ENCODE results near the gene FRAT2. TPM values are rescaled to one million over a fixed set of nuclear protein-coding genes. Genes with fewer than 3 reads are reported as not detected.
"Not testable (repeated sequence)": the region's sequence is repeated elsewhere in the genome, so short reads cannot be mapped to it uniquely, and the experiment has no call there.

The FRAT2 gene
- total RNA-seq, 2 donors from 2014 or later, result 7.1 to 8.7 TPM

GRCh38 chr10:97307866-97308780 is 26.4 kb downstream of the FRAT2 start:
- ATAC-seq (no peak), DNase-seq (ENCODE audit: low spot score) (no peak)
- Mint-ChIP-seq H3K27ac (no peak overlapping the region), H3K4me1 (ENCODE audit: low read depth in 2 of 2) (no peaks in the 10 kb centered on the region), H3K36me3 (no peaks in the 10 kb centered on the region), H3K9me3 (no peaks in the 10 kb centered on the region), H3K27me3 (no peaks in the 10 kb centered on the region), H3K4me3 (no peak overlapping the region)

GRCh38 chr10:97307441-97307840 is 27.1 kb downstream of the FRAT2 start:
- Mint-ChIP-seq H3K27me3 (no peaks in the 10 kb centered on the region), H3K4me1 (ENCODE audit: low read depth in 2 of 2) (no peaks in the 10 kb centered on the region), H3K36me3 (no peaks in the 10 kb centered on the region), H3K9me3 (no peaks in the 10 kb centered on the region), H3K4me3 (no peak overlapping the region), H3K27ac (no peak overlapping the region)
- DNase-seq (ENCODE audit: low spot score) (no peak), ATAC-seq (no peak)

GRCh38 chr10:97302088-97302791 is 32.3 kb downstream of the FRAT2 start:
- Mint-ChIP-seq H3K4me3 (no peak overlapping the region), H3K27me3 (peaks cover 0 to 2% of the 10 kb centered on the region in 2 donors), H3K4me1 (ENCODE audit: low read depth in 2 of 2) (no peaks in the 10 kb centered on the region), H3K27ac (no peak overlapping the region), H3K36me3 (no peaks in the 10 kb centered on the region), H3K9me3 (no peaks in the 10 kb centered on the region)
- DNase-seq (ENCODE audit: low spot score), result no peak
- peak in 1 of 2 donors; percentile 41 for ATAC-seq

GRCh38 chr10:97300980-97301379 is 33.5 kb downstream of the FRAT2 start:
- Mint-ChIP-seq H3K27ac (no peak overlapping the region), H3K4me1 (ENCODE audit: low read depth in 2 of 2) (no peaks in the 10 kb centered on the region), H3K27me3 (peaks cover 0 to 2% of the 10 kb centered on the region in 2 donors), H3K4me3 (no peak overlapping the region), H3K36me3 (no peaks in the 10 kb centered on the region), H3K9me3 (no peaks in the 10 kb centered on the region)
- ATAC-seq (no peak), DNase-seq (ENCODE audit: low spot score) (no peak)

- H3K27ac Mint-ChIP-seq, result no peak overlapping the region
Observed at GRCh38 chr10:97298223-97298571, 36.3 kb downstream of the FRAT2 start.

GRCh38 chr10:97297556-97298222 is 36.8 kb downstream of the FRAT2 start:
- Mint-ChIP-seq H3K36me3 (no peaks in the 10 kb centered on the region), H3K4me1 (ENCODE audit: low read depth in 2 of 2) (peaks cover 2 to 3% of the 10 kb centered on the region in 2 donors), H3K4me3 (no peak overlapping the region), H3K9me3 (no peaks in the 10 kb centered on the region), H3K27me3 (peaks cover 0 to 2% of the 10 kb centered on the region in 2 donors), H3K27ac (no peak overlapping the region)
- ATAC-seq (no peak), DNase-seq (ENCODE audit: low spot score) (no peak)

More at GRCh38 chr10:97298223-97298571, 36.3 kb downstream of the FRAT2 start:
- no peak overlapping the region for H3K4me3 Mint-ChIP-seq
- H3K4me1 Mint-ChIP-seq (ENCODE audit: low read depth in 2 of 2), result no peaks in the 10 kb centered on the region
- peaks cover 0 to 2% of the 10 kb centered on the region in 2 donors for H3K27me3 Mint-ChIP-seq
- H3K36me3 Mint-ChIP-seq, result no peaks in the 10 kb centered on the region
- ATAC-seq (no peak), DNase-seq (ENCODE audit: low spot score) (no peak)
- H3K9me3 Mint-ChIP-seq, result no peaks in the 10 kb centered on the region

GRCh38 chr10:97292862-97293198 is 41.7 kb downstream of the FRAT2 start:
- Mint-ChIP-seq H3K27me3 (peaks cover 0 to 2% of the 10 kb centered on the region in 2 donors), H3K9me3 (no peaks in the 10 kb centered on the region), H3K4me3 (peak overlapping the region; percentile 99), H3K27ac (peak overlapping the region; percentile 81 to 88), H3K4me1 (ENCODE audit: low read depth in 2 of 2) (peaks cover 13 to 22% of the 10 kb centered on the region in 2 donors), H3K36me3 (peaks cover 5% of the 10 kb centered on the region)
- no peak for DNase-seq (ENCODE audit: low spot score)
- ATAC-seq, result no peak

- peaks cover 13 to 22% of the 10 kb centered on the region in 2 donors for H3K4me1 Mint-ChIP-seq (ENCODE audit: low read depth in 2 of 2)
- H3K36me3 Mint-ChIP-seq, result peaks cover 5% of the 10 kb centered on the region
- H3K27me3 Mint-ChIP-seq, result no peaks in the 10 kb centered on the region
- ATAC-seq (peak; percentile 99), DNase-seq (ENCODE audit: low spot score) (peak; percentile 94)
- no peaks in the 10 kb centered on the region for H3K9me3 Mint-ChIP-seq
- peak within 1 kb of the TSS; percentile 99 for H3K4me3 Mint-ChIP-seq
- peak within 1 kb of the TSS; percentile 81 to 88 for H3K27ac Mint-ChIP-seq
Observed at GRCh38 chr10:97292097-97292861, 42.2 kb downstream of the FRAT2 start, which contains the start of gene ARHGAP19. ARHGAP19 (minus strand) TSS chr10:97292637; CDS start chr10:97292627, 10 bp downstream.

GRCh38 chr10:97291357-97292096 is 43.0 kb downstream of the FRAT2 start:
- no peaks in the 10 kb centered on the region for H3K27me3 Mint-ChIP-seq
- H3K4me3 Mint-ChIP-seq, result peak overlapping the region; percentile 99
- H3K36me3 Mint-ChIP-seq, result peaks cover 5% of the 10 kb centered on the region
- peak overlapping the region; percentile 81 to 88 for H3K27ac Mint-ChIP-seq
- DNase-seq (ENCODE audit: low spot score) (no peak), ATAC-seq (no peak)
- peaks cover 13 to 22% of the 10 kb centered on the region in 2 donors for H3K4me1 Mint-ChIP-seq (ENCODE audit: low read depth in 2 of 2)
- H3K9me3 Mint-ChIP-seq, result no peaks in the 10 kb centered on the region

GRCh38 chr10:97290576-97291356 is 43.8 kb downstream of the FRAT2 start:
- Mint-ChIP-seq H3K4me1 (ENCODE audit: low read depth in 2 of 2) (peaks cover 13 to 22% of the 10 kb centered on the region in 2 donors), H3K4me3 (peak overlapping the region; percentile 30), H3K27ac (peak overlapping the region in 1 of 2 donors; percentile 81)
- not testable (repeated sequence) for H3K9me3 Mint-ChIP-seq; H3K36me3 Mint-ChIP-seq; H3K27me3 Mint-ChIP-seq; DNase-seq (ENCODE audit: low spot score); ATAC-seq

- not testable (repeated sequence) for ATAC-seq, H3K27ac Mint-ChIP-seq, H3K4me3 Mint-ChIP-seq
Observed at GRCh38 chr10:97290076-97290475, 44.5 kb downstream of the FRAT2 start.

More at GRCh38 chr10:97290076-97290475, 44.5 kb downstream of the FRAT2 start:
- H3K36me3 Mint-ChIP-seq; H3K27me3 Mint-ChIP-seq; DNase-seq (ENCODE audit: low spot score); H3K9me3 Mint-ChIP-seq: not testable (repeated sequence)
- H3K4me1 Mint-ChIP-seq (ENCODE audit: low read depth in 2 of 2), result peaks cover 13 to 22% of the 10 kb centered on the region in 2 donors
